HG03521 (cell line): Measurements from ENCODE around the gene NT5DC1.

Experiments
- ATAC-seq: cut with Tn5 transposase; IDR thresholded peaks from one replicate; pipeline ENCODE4 v1.9.1; 2021; ENCODE audit warnings: mild to moderate bottlenecking, moderate library complexity; ENCODE audit not compliant: unreplicated experiment

Gene NT5DC1

DNA sequence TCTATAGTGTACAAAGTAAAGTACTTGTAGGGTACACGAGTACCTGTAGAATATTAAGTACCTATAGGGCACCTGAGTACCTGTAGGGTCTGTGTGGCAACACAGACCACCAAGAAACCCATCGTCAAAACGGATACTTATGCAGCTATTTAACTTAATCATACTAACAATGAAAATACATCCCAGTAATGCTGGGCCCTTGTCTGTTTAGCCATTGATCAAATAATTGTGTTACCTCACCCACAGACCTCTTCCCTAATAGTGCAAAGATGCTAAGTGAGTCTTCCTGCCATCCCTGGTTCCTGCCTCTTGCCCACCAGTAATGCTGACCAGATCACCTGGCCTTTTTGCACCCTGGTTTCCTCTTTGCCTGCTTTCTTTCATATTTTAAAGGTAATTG, 32.8 kb downstream of the NT5DC1 start:
- no peak for ATAC-seq

DNA sequence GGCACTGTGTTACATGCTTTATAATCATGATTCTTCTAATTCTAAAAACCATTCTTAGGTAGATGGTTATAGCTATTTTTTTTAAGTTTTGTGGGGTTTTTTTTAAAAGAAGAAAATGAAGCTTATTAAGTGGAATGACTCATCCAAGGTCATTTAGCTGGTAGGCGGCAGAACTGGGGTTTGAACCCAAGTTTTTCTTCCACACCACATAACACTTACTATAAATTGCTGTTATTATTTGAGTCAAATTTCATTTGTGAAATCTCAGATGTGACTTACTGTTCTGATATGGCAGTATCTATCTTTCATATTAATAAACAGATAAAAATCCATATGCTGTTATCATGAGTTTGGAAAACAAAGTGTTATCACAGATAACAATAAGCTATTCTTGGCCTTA, 35.7 kb downstream of the NT5DC1 start:
- ATAC-seq: no peak

DNA sequence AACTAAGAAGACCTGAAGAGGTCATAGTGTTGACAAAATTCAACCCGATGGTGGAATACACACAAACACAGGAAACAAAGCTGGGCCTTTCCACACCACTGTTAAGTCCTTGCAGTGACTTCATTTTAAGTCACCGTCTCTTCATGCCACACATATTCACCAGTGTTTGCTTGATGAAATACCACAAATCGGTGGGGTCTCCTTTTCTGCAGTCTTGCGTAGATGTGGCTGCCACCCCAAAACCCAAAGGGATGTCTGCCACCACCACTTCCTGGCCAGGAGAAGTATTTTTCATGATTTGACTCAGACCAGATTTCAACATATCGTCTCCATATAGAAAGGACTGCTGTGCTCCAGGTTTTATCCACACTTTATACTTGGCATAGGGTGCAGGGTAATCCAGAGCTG, 36.3 kb downstream of the NT5DC1 start:
- no peak for ATAC-seq

DNA sequence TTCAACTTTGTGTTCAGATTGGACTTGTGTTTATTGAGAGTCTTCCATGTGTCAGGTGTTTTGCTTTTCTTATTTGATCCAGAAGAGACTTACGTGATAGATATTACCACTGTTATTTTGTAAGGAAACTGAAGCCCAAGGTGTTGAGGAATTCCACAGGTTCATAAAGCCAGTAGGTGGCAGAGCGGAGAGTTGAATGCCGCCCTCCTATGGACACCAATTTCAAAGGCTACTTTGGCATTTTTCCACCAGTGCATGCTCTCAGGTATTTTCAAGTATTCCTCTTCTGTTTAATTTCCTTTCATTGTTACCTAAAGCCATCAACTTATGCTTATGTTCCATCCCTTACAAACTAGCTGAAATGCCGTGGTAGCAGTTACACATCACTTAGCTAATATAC, 39.3 kb downstream of the NT5DC1 start:
- ATAC-seq: no peak

DNA sequence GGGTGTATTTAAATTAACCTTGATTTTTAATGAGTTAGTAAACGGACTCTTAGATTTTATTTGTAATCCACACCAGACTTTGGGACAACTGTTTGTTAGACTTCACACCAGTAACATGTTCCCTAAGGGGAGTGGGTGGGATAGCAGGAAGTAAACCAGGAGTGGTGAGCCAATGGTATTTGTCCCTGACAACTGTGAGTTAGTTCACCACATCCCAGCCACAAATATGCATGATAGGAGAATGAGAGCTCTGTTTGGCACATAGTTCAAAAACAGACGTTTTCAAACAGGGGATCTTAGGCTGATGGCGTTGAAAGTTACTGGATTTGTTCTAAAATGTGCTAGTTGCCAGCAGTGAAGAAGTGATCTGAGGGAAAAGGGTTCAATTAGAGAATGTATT, 44.0 kb downstream of the NT5DC1 start:
- ATAC-seq: no peak

DNA sequence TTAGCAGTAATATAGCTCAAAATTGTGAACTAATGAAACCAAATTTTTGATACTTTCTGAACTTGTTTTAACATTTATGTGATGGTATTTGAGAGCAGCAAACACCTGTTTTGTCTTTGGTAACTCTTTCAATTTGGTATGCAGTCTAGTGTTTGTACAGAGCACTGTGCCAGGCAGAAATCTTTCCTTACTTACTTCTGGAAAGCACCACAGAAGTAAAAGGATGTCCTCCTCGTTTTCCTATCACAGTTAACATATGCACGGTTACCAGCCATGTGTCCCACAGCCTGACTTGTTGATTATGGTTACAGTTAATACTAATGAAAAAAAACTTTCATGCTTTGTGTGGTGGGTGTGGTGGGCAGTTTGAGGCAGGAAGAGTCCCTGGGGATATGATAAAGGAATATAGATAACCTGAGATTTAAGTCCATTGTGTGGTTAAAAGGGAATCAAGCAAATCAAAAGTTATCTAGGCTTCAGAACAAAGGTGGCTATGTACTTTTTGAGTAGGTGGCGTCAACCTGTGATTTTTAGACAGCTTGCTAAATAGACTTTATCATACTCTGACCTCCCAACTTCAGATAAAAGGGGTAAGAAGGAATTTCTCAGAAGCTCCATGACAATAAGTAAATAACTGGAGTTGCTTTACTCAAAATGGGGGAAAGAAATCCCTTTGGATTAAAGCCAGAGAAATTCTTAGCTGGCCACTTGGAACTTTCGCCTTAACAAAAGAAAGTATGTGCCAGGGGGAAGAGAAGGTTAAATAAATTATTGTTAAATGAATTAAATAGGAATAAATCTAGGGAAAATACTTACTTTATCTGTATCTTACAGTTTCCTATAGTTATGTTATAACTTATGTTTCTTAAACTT, 45.4 kb downstream of the NT5DC1 start:
- ATAC-seq: no peak

DNA sequence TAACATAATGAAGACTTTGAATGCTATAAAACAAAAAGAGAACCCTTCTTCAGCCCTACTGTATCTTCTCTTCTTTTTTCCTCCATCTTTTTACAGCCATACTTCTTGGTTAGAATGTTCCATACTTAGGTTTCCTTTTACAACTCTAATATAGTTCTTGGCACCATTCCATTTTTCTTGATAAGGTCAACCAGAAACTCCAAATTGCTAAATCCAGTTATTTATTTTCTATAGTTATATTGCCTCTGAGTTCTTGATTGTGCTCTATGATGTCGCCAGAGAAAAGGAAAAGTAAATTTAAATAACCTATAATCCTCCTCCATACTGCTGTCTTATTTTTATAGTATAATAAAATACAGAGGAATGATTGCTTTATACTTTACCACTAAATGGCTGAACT, 52.0 kb downstream of the NT5DC1 start:
- ATAC-seq: no peak

DNA sequence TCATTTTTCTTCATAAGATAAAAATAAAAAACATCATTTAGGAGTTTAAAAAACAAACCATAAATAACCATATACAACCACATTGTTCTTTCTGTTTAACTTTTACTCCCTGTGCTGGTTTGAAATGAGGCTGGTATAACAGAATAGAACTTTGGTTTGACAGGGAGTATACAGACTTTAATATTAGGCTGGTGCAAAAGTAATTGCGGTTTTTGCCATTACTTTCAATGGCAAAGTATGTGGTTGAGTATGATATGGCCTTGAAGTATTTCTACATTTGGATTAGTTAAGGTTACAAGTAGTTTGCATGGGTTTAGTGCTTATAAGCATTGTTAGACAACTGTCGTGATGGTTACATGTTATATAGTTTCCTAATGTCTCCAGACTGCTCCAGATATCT, 54.2 kb downstream of the NT5DC1 start:
- ATAC-seq: no peak

DNA sequence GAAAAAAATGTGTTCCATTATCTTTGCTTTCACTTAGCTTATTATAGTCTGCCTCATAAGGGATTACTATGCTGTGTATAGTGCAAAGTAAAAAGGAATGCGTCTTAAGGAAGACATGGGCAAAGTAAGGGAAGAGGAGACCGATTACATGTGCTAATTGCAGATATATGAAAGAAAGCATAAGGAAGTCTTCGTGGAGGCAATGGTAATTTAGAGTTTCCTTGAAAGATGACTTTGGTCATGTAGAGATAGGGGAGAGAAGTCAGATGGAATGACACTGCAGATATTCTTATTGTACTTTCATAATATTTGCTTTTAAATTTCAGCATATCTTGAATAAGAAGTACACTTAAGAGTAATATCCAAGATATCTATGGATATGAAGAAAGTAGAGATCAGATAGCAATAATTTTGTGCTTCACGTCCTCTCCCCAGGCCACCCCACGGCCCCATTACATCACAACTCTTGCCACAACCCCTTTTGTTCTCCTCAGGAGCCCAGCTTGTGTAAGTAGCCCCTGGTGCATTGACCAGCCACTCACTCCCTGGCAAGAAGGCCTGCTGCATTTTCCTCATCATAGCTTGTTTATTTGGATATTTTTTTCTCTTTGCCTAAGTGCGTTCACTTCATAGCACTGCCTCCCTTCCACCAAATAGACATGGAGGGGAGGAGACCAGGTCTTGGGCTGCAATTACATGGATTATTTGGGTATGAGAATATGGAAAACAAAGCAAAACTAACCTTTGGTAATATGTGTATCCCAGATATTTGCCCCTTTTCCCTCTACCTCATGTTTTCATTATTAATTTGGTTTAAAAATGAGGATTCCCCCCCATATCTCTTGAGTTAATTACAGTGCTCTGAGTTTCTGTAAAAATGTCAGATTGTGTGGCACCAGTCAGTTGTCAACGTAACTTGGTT, 56.0 kb downstream of the NT5DC1 start:
- ATAC-seq: no peak

DNA sequence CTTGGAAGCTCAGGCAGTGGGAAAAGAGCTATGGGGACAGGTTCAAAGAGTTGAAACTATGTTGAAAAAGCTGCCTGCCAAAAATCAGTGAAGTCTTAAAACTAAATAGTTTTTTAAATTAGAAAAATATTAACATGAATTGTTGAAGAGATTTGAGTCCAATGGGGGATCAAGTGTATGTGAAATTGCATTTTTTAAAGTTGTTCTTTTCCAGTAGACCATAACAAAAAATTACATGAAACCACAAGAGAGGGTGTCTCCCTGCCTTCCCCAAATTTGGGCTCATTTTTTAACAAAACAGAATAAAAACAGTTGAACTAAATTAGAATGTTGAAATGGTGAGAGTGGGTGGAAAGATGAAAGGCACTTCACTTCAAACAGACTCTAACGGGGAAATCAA, 56.7 kb downstream of the NT5DC1 start:
- no peak for ATAC-seq

DNA sequence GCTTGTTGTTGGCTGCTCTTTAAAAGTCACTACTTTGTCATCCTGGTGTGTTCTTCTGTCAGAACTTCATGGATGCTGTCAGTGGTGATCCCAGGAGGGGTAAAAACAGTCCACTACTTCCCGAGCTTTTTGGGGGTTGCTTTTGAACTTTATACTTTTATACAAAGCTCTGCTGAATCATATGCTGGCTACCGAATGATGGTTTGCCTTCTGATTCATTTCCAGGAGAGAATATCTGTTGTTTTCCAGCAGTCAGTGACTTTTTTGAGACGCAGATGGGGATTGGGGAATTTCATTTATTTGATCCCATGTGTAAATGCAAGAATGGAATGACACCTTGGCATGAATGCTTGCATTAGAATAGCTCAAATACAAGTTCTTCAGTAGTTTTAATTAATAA, 58.0 kb downstream of the NT5DC1 start:
- no peak for ATAC-seq

DNA sequence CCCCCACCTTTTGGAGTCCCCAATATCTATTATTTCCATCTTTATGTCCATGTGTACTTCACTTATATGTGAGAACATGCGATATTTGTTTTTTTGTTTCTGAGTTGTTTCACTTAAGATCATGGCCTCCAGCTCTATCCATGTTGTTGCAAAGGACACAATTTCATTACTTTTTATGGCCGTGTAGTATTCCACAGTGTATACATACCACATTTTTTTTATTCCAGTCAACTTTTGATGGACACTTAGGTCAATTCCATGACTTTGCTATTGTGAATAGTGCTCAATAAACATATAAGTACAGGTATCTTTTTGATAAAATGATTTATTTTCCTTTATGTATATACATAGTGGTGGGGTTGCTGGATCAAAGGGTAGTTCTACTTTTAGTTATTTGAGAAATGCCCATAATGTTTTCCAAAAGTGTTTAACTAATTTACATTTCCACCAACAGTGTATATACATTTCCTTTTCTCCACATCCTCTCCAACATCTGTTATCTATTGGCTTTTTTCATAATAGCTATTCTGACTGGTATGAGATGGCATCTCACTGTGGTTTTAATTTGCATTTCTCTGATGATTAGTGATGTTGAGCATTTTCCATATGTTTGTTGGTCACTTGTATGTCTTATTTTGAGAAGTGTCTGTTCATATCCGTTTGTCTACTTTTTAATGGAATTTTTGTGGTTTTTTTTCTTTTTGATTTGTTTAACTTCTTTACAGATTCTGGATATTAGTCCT, 59.3 kb downstream of the NT5DC1 start:
- no peak for ATAC-seq

DNA sequence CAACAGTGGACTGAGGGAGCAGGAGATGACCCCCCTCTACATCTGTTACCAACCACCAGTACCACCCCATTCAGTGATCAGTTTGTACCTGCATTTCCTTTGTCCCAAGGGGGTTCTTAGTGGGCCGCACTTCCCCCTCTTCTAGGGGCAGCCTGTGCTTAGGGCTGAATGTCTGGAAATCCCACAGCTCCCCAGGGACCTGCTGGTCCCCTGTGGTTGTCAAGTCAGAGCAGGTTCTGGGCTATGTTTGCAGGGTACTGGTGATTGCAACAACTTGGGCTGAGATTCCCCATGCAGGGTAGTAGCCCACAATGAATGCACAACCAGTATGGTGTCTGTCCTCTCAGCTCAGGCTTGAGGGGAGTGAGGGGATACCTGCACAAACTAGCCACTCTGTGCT, 64.9 kb downstream of the NT5DC1 start:
- ATAC-seq: no peak

DNA sequence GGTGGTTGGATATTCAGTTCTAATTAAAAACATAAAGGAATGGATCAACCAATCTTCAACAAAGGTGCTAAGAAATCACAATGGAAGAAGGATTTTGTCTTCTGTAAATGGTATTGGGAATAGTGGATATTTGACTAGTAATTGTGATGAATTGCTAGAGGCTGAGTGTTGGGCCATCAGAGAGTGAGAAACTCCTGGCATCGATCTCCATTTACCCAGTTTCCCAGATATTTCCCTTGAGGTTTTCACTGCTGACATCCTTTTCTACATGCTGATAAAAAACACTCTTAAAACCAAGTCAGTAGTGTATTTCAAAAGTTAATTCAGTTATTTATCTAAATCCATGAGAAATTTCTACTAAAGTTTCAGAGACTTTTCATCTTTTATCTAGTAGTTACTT, 65.7 kb downstream of the NT5DC1 start:
- no peak for ATAC-seq

DNA sequence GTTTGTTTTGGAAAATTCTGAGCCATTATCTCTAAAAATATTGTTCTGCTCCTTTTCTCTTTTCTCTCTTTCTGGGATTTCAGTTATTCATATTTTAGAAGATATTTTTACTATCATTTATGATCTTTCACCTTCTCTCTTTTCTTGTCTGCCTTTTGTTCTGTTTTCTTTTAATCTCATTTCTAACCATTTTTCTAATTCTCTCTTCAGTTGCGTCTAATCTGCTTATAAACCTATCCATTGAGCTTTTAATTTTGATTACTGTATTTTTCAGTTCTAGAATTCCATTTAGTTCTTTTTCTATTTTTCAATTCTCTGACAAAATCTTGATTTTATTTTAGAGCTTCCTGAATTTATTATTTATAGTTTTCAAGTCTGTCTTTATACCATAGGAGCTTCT, 67.5 kb downstream of the NT5DC1 start:
- no peak for ATAC-seq

DNA sequence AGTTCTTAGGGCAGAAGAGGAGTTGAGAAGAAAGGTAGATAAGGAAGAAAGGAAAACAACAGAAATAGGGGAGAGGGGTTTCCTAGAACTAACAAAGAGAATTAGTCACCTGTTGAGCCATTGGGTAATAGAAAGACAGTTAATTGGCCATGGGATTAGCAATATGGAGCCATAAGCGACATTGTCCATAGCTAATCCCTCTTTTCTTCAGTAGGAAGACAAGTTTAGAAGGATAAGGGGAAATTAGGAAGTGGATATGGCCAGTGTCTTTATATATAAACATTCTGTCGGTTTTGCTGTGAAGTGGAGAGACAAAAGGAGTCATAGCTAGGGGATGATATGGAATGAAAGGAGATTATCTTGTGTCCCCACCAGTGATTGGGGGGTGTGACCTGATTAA, 69.2 kb downstream of the NT5DC1 start:
- no peak for ATAC-seq

DNA sequence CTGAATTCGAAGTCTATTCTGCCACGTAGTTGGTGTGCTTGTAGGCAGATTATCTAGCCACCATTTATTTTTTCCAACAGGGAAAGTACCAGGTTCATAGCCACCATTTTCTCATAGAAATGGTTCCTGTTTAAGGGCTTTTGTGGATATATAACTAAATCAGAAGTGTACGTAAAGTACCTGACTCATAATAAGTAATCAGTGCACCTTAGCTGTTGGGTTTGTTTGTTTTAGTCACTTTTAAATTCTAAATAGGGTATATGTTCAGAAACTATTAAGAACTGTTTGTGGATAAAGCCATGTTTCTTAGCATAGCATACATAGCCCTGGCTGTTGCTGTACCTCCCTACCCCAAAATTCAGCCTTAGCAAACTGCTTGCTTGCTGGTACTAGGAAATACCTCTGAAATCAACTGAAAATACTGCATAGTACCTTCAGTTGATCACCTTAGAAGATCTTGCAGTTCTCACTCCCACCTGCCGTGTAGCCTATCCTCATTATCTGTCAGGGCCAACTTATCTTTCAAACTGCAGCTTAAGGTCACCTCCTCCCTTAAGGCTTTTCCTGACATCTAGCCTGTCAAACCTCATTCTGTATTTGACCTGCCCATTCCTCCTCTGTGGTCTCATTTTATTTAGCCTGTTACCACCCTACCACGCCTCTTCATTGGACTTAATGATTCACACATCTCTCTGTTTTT, 69.9 kb downstream of the NT5DC1 start:
- ATAC-seq: no peak

DNA sequence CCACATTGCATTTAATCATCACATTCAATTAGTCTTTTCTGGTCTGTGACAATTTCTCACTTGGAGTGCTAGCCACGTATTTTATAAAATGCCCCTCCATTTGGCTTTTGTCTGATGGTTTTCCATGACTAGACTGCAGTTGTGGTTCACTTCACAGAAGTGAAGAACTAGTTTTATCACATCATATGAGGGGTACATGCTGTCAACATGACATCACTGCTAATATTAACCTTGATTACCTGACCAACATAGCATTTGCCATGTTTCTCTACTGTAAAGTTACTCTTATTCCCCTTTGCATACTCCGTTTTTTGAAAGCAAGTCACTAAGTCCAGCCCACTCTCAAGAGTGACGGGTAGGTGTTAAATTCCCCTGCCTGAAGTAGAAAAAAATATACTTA, 73.3 kb downstream of the NT5DC1 start:
- ATAC-seq: no peak

DNA sequence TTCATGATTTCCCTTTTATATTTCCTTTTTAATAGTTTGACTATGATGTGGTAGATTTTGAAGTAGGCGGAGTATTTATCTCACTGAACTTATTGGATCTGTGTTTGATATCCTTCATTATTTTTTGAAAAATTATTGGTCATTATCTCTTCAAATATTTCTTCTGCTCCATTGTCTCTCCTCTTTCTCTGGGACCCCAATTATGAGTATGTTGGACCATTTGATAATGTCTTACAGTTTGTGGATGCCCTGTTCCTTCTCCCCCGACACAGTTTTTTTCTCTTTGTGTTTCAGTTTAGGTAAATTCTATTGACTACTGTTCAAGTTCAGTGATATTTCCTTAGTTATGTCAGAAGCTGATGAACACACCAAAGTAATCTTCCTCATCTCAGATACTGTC, 74.7 kb downstream of the NT5DC1 start:
- ATAC-seq: no peak

DNA sequence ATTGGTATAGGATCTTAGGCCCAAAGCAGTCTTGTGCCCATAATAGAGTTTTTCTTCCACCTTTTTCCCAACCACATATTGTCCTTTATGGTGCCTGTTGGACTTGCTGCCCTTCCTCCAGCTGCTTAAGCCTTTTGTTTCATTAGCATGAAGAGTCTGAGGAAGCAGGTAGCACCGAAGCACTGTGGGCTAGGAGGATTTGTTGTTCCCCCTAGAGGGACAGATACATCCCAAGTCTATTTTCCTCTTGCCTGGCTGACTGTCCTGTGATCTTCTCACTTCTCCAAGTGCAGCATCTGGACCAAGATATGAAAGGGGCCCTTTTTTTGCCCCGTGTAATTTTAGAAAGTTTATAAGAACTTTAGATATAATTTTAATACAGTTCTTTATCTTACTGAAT, 75.9 kb downstream of the NT5DC1 start:
- ATAC-seq: no peak

DNA sequence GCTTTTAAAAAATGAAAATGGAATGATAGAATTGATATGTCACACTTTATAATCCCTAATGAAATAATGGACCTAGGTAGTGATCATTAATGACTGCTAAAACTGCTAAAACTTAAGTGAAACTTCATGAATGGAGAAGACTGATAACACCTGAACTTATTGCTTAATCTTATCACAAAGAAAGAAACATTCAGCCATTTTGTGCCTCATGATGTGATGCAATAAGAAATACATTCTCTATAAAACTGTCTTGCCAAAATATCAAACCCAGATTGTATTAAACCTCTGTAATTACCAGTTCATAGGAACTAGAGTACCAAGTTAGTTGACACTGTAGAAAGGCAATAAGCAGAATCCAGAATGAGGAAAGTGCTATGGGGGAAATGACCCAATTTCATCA, 79.7 kb downstream of the NT5DC1 start:
- ATAC-seq: no peak
